ENCODE results near the gene XRN2.

The XRN2 gene

GRCh38 chr20:21303061-21303871 lies at the start of gene XRN2:
Gene XRN2 (plus strand): TSS chr20:21303331. CDS start chr20:21303399, 68 bp downstream.
- peak; percentile 81 for DNase-seq (ENCODE audit: low read depth)

- no peak for DNase-seq (ENCODE audit: low read depth)
Measured at GRCh38 chr20:21257192-21257591, 45.9 kb upstream of the XRN2 start.

GRCh38 chr20:21258411-21258810 lies 44.7 kb upstream of the XRN2 start:
- no peak for DNase-seq (ENCODE audit: low read depth)

- no peak for DNase-seq (ENCODE audit: low read depth)
Measured at GRCh38 chr20:21259346-21259745, 43.8 kb upstream of the XRN2 start.

- DNase-seq (ENCODE audit: low read depth): no peak
Measured at GRCh38 chr20:21262812-21263211, 40.3 kb upstream of the XRN2 start.

- no peak for DNase-seq (ENCODE audit: low read depth)
Measured at GRCh38 chr20:21265261-21266190, 37.6 kb upstream of the XRN2 start.

GRCh38 chr20:21266191-21266536 lies 37.0 kb upstream of the XRN2 start:
- no peak for DNase-seq (ENCODE audit: low read depth)

- DNase-seq (ENCODE audit: low read depth): no peak
Measured at GRCh38 chr20:21269772-21270171, 33.4 kb upstream of the XRN2 start.

- no peak for DNase-seq (ENCODE audit: low read depth)
Measured at GRCh38 chr20:21270806-21271205, 32.3 kb upstream of the XRN2 start.

GRCh38 chr20:21272279-21272678 lies 30.9 kb upstream of the XRN2 start:
- no peak for DNase-seq (ENCODE audit: low read depth)

- no peak for DNase-seq (ENCODE audit: low read depth)
Measured at GRCh38 chr20:21272679-21273078, 30.5 kb upstream of the XRN2 start.

GRCh38 chr20:21273755-21274386 lies 29.3 kb upstream of the XRN2 start:
- DNase-seq (ENCODE audit: low read depth): no peak

GRCh38 chr20:21278829-21279228 lies 24.3 kb upstream of the XRN2 start:
- no peak for DNase-seq (ENCODE audit: low read depth)

- no peak for DNase-seq (ENCODE audit: low read depth)
Measured at GRCh38 chr20:21279706-21280521, 23.2 kb upstream of the XRN2 start.

- no peak for DNase-seq (ENCODE audit: low read depth)
Measured at GRCh38 chr20:21280522-21281016, 22.6 kb upstream of the XRN2 start.

- DNase-seq (ENCODE audit: low read depth): no peak
Measured at GRCh38 chr20:21286775-21287174, 16.4 kb upstream of the XRN2 start.

- DNase-seq (ENCODE audit: low read depth): no peak
Measured at GRCh38 chr20:21288587-21289370, 14.4 kb upstream of the XRN2 start.

- DNase-seq (ENCODE audit: low read depth): no peak
Measured at GRCh38 chr20:21289651-21290050, 13.5 kb upstream of the XRN2 start.

GRCh38 chr20:21291026-21291425 lies 12.1 kb upstream of the XRN2 start:
- no peak for DNase-seq (ENCODE audit: low read depth)

- no peak for DNase-seq (ENCODE audit: low read depth)
Measured at GRCh38 chr20:21294755-21295154, 8.4 kb upstream of the XRN2 start.
